NOMO-1 (cell line): ENCODE results near the gene GLIS1.
A peak's percentile ranks its signal among the peaks of the same experiment; 100 is the strongest.
"Not testable (repeated sequence)": the region's sequence is repeated elsewhere in the genome, so short reads cannot be mapped to it uniquely, and the experiment has no call there.

ENCODE experiments used
- DNase-seq, 2 experiments: peaks; one replicate each; lab custom pipeline; 2025; ENCODE audit not compliant: unreplicated experiment in 2 of 2; lab: John Stamatoyannopoulos, UW

Gene GLIS1

DNA sequence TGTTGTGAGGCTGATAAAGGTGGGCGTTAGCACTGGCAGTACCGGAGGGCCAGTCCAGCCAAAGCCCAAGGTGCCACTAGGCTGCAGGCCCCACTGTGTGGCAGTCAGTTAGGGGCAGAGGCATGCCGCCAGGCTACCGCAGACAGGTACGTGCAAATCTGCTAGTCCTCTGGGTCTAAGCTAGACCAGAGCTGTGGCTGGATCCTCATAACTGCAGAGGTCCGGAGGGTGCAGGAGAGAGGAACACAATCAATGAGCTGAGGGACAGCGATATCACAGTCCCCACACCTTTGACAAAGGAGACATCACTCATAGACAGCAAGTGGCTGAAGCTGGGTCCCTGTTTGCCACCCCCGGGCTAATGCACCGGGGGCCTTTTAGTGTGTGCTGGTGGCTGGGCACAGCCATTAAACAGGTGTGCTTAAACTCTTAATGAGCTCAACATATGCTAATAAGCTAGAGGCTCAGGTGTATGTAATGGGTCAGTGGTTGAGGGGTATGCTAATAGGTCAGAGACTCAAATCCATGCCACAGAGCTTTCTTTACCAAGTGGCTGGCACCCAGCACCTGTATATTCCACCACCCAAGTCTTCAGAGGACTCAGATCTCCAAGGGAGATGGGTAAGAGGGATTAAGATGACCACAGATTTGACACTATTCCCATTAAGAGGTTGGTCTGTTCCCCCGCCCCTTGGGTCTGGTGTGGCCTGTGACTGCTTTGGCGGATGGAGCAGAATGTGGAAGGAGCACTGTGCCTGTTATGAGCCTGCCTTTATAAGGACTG, 82.0 kb downstream of the GLIS1 start:
- DNase-seq: no peak

DNA sequence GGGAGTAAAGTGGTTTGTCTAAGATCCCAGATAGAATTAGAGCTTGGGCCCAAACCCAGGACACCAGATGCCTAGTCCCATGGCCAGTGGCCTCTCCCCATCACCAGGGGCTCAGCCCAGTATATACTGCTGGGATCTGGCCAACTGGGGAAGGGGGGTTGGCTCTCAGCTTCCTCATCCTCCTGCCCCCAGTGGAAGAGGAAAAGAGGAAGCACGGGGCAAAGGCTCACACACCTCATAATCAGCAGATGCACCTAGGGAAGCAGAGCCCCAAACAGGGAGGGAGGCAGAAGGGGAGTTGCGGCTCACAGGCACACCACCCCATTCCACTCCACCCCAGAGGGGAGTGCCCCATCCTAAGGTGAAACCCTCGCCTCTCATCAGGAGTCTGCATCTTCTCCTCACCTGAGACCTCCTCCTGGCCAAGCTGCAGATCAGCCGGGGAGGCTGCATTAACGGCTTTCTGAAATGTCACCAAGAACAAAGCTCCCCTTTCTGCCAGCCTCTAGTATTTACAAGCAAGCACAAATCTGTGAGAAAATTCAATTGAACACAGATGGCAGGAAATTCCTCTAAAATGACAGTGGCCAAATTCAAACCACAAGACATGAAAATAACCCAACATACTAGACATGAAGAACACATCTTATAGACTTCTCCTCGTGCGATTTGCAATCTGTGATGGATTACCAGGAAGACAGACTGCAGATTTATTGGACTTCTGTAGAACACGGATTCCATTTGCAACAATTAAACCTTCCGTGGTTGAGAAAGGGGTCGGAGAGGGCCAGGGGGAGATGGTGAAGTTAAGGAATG, 82.8 kb downstream of the GLIS1 start:
- DNase-seq: peak in 1 of 2 experiments; percentile 6

- DNase-seq: peak in 1 of 2 experiments; percentile 2
Measured at GRCh38 chr1:53654216-53655210, 84.5 kb downstream of the GLIS1 start.

DNA sequence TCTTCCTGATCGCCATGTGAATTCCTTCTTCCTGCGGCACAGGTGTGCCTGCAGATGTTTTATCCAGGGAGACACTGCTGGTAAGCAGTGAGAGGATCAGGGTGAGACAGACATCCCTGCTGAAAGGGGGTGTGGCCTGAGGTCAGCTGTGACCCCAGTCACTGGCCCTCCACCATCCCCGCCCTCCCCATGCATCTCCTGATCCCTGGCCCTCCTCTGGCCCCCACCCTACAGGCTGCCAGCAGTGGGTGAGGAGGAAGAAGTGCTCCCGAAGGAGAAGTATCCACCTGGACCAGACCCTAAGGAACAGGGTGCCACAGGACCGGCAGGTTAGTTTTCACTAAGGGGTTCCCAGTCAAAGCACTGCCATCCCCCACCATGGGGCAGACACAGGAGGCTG, 85.3 kb downstream of the GLIS1 start:
- no peak for DNase-seq

DNA sequence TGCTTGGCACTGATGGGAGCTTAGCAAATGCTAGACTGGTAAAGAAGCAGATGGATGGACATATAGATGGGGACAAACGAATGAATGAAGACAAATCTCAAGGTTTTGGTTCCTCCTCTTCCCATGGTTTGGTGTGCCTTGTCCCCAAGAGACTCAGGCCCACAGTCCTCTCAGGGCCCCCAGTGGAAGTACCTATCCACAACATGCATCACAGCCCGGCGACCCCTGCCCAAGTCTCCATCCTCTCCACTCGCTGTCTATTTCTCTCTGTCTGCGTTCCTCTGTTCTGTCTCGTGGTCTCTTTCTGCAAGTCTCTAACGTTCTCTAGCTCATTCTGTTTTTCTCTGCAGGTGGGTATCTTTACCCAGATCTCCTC, 85.8 kb downstream of the GLIS1 start:
- no peak for DNase-seq

DNA sequence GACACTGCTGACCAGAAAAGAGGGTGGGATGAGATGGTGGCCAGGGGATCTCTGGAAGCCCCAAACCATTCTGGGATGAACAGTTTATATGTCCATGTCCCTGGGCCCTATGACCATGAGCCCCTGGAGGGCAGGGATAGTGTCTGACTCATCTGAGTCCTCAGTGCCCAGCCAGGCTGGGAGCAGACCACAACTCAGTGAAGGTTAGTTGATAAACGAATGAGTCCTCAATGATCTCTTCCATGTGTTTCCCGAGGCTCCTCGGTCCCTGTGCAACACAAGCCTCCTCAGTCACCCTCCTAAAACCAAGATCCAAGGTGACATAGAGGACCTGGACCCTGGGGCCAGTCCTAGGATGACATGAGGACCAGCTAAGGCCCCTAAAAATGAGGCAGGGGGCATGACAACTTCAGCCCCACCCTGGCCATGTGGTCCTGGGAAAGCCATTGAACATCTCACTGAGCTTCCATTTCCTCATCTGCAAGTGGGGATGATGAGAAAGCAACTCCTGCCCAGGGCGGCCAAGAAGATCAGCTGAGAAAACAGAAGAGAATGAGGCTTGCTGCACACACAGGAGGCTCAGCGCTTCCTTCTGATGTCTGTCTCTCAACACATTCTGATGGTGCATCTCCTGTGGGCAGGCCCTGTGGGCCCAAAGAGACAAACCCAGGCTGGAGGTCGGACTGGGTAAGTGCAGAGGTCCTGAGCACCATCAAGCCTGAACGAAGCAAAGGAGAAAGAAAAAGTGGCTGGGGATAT, 86.3 kb downstream of the GLIS1 start:
- DNase-seq: no peak

DNA sequence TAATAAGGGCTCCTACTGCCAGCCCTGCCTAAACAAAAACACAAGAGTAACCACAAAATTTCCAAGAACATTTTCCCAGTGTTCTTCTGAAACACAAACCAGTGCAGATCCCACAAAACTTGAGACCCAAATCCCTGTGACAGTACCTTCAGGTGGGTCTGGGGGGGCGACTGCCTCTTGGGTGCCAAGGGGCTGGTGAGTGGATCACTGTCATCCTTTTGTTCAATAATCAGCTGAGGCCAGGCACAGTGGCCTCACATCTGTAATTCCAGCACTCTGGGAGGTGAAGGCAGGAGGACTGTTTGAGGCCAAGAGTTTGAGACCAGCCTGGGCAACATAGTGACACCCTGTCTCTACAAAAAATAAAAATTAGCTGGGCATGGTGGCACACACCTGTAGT, 87.6 kb downstream of the GLIS1 start:
- DNase-seq: no peak

GRCh38 chr1:53648516-53648915, 90.4 kb downstream of the GLIS1 start:
- DNase-seq: no peak

DNA sequence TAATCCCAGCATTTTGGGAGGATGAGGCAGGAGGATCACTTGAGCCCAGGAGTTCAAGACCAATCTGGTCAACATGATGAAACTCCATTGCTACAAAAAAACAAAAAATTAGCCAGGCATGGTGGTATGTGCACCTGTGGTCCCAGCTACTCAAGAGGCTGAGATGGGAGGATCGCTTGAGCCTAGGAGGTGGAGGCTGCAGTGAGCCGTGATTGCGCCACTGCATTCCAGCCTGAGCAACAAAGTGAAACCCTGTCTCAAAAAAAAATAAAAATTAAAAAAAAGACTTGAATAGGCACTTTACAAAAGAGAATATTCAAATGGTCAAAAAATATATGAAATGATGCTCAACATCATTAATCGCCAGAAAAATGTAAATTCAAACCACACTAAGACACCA, 91.0 kb downstream of the GLIS1 start:
- not testable (repeated sequence) for DNase-seq

GRCh38 chr1:53646732-53647131, 92.2 kb downstream of the GLIS1 start:
- DNase-seq: no peak

GRCh38 chr1:53645690-53646078, 93.3 kb downstream of the GLIS1 start:
- DNase-seq: no peak

GRCh38 chr1:53644909-53645689, 93.9 kb downstream of the GLIS1 start:
- DNase-seq: no peak

GRCh38 chr1:53644496-53644895, 94.5 kb downstream of the GLIS1 start:
- DNase-seq: no peak

GRCh38 chr1:53643881-53644390, 95.0 kb downstream of the GLIS1 start:
- no peak for DNase-seq

DNA sequence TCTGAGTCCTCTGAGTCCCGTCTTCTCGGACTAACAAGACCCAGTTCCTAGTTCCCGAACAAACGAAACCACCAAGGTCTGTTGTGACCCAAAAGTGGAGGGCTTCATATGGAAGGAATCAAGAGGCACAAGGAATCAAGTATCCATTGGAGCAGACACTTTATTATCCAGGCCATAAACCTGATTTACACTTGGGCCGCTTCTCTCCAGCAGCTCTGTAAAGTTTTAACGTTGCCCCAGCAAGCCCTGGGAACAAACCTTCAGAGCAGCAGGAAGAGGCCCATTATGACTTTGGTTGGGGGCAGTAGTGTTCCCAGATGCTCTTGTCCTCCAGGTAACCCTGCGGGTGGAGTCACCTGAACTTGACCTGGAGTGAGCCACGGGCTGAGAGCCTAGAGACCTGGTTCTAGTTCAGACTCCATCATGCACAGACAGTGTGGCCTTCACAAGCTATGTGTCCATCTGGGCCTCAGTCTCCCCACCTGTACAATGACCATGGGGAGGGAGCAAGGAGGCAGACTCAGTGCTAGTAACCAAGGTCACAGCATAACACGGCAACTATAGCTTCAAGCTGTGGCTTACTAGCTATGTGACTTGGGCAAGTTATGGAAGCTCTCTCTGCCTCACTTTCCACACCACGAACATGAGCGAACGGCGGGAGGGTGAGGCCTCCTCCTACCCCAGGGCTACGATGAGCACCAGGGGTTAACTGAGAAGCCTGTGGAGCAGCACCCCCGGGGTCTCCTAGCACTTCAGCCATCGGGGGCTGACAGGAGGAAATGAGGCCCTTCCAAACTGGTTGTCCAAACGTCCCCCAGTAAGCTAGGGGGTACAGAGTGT, 95.7 kb downstream of the GLIS1 start:
- DNase-seq: no peak

- no peak for DNase-seq
Measured at GRCh38 chr1:53642607-53643006, 96.4 kb downstream of the GLIS1 start.

DNA sequence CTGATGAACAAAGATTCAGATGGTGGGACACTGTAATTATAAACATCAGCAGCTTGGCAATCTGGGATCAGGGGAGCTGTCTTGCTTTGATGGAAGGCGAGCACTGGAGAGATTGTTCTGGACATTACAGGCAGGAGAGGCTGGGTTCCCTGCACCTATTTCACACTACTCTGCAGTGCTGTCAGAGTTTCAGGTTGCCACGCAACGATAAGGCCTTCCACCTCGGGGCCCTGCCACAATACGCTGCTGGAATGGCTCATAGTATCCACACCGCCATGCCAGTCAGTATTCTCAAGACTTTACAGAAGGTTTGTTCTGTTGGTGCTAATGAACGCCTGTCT, 96.8 kb downstream of the GLIS1 start:
- DNase-seq: no peak

- DNase-seq: no peak
Measured at GRCh38 chr1:53641481-53642214, 97.3 kb downstream of the GLIS1 start.
